ENCODE data around the gene PIK3R5. TPM values are rescaled to one million over a fixed set of nuclear protein-coding genes. Genes with fewer than 3 reads are reported as not detected.

PIK3R5 gene
- polyA plus RNA-seq, 1 donor from 2014 or later, result not detected

- Histone ChIP-seq H3K9me2 (ENCODE audit: insufficient read depth, low read length) (no peaks in the 10 kb centered on the region), H2AFZ (ENCODE audit: low read depth, low read length) (no peak overlapping the region), H4K20me1 (ENCODE audit: insufficient read depth) (no peaks in the 10 kb centered on the region), H3K27ac (ENCODE audit: low read length) (no peak overlapping the region), H3K4me3 (ENCODE audit: low read length) (no peak overlapping the region), H3K27me3 (ENCODE audit: insufficient read depth, low read depth, low read length) (peaks cover 34% of the 10 kb centered on the region), H3K9ac (ENCODE audit: low read length) (no peak overlapping the region), H3K9me3 (ENCODE audit: low read length) (peaks cover 4% of the 10 kb centered on the region), H3K4me2 (ENCODE audit: low read length) (no peak overlapping the region), H3K36me3 (ENCODE audit: insufficient read depth, low read length) (no peaks in the 10 kb centered on the region), H3F3A (ENCODE audit: insufficient read depth, low read length, poor library complexity, severe bottlenecking) (no peaks in the 10 kb centered on the region), H3K79me2 (replicated peaks; ENCODE audit: insufficient read depth, low read length) (no peaks in the 10 kb centered on the region)
- TF ChIP-seq MXI1 (conservative IDR thresholded peaks at IDR 0.05; ENCODE audit: poor library complexity, severe bottlenecking) (no peak), POLR2AphosphoS5 (IDR thresholded peaks at IDR 0.05) (no peak), EP300 (conservative IDR thresholded peaks at IDR 0.05; ENCODE audit: poor library complexity, severe bottlenecking) (no peak), CTCF (IDR thresholded peaks at IDR 0.05; ENCODE audit: poor library complexity, severe bottlenecking) (no peak), RAD21 (conservative IDR thresholded peaks at IDR 0.05) (no peak), TAF1 (IDR thresholded peaks at IDR 0.05; ENCODE audit: low read depth) (no peak), EZH2 (IDR thresholded peaks at IDR 0.05; ENCODE audit: borderline replicate concordance, insufficient read depth, low read length, poor library complexity, severe bottlenecking) (no peak), SMC3 (conservative IDR thresholded peaks at IDR 0.05; ENCODE audit: poor library complexity) (no peak), REST (IDR thresholded peaks at IDR 0.05; ENCODE audit: borderline replicate concordance) (no peak)
Measured at GRCh38 chr17:8964801-8965393, 610 bp downstream of the PIK3R5 start.

GRCh38 chr17:8963647-8964258 lies 1.8 kb downstream of the PIK3R5 start:
- H4K20me1 ChIP-seq (ENCODE audit: insufficient read depth), result no peaks in the 10 kb centered on the region
- no peaks in the 10 kb centered on the region for H3K36me3 ChIP-seq (ENCODE audit: insufficient read depth, low read length)
- H3F3A ChIP-seq (ENCODE audit: insufficient read depth, low read length, poor library complexity, severe bottlenecking), result no peaks in the 10 kb centered on the region
- no peak overlapping the region for H2AFZ ChIP-seq (ENCODE audit: low read depth, low read length)
- no peak overlapping the region for H3K4me2 ChIP-seq (ENCODE audit: low read length)
- H3K9ac ChIP-seq (ENCODE audit: low read length), result no peak overlapping the region
- peaks cover 4% of the 10 kb centered on the region for H3K9me3 ChIP-seq (ENCODE audit: low read length)
- no peak for TF ChIP-seq TAF1 (IDR thresholded peaks at IDR 0.05; ENCODE audit: low read depth)
- TF ChIP-seq EZH2 (IDR thresholded peaks at IDR 0.05; ENCODE audit: borderline replicate concordance, insufficient read depth, low read length, poor library complexity, severe bottlenecking), result no peak
- no peak for TF ChIP-seq EP300 (conservative IDR thresholded peaks at IDR 0.05; ENCODE audit: poor library complexity, severe bottlenecking)
- TF ChIP-seq SMC3 (conservative IDR thresholded peaks at IDR 0.05; ENCODE audit: poor library complexity), result no peak
- TF ChIP-seq RAD21 (conservative IDR thresholded peaks at IDR 0.05), result no peak
- no peak for TF ChIP-seq REST (IDR thresholded peaks at IDR 0.05; ENCODE audit: borderline replicate concordance)
- TF ChIP-seq MXI1 (conservative IDR thresholded peaks at IDR 0.05; ENCODE audit: poor library complexity, severe bottlenecking), result no peak
- TF ChIP-seq POLR2AphosphoS5 (IDR thresholded peaks at IDR 0.05), result no peak
- no peak for TF ChIP-seq CTCF (IDR thresholded peaks at IDR 0.05; ENCODE audit: poor library complexity, severe bottlenecking)
- no peaks in the 10 kb centered on the region for H3K79me2 ChIP-seq (replicated peaks; ENCODE audit: insufficient read depth, low read length)
- H3K27me3 ChIP-seq (ENCODE audit: insufficient read depth, low read depth, low read length), result peaks cover 34% of the 10 kb centered on the region
- no peaks in the 10 kb centered on the region for H3K9me2 ChIP-seq (ENCODE audit: insufficient read depth, low read length)
- no peak overlapping the region for H3K27ac ChIP-seq (ENCODE audit: low read length)
- H3K4me3 ChIP-seq (ENCODE audit: low read length), result no peak overlapping the region

All from neural cell (in vitro differentiated cells).